ENCODE results near the gene DUSP18. TPM values are rescaled to one million over a fixed set of nuclear protein-coding genes. Genes with fewer than 3 reads are reported as not detected.

Gene DUSP18
- total and polyA plus RNA-seq, 2 of the 13 experiments (the other 11 are each of a cell fraction or from before 2014, with no cell fraction given): 1.4 to 2.3 TPM

GRCh38 chr22:30640839-30641430 is 26.7 kb downstream of the DUSP18 start:
- H3K4me1 ChIP-seq (ENCODE audit: insufficient read depth, low read length): peaks cover 7% of the 10 kb centered on the region
- FAIRE-seq (no peak), ATAC-seq (no peak), DNase-seq (ENCODE audit: low spot score) (no peak)
- no peaks in the 10 kb centered on the region for H3K79me2 ChIP-seq (ENCODE audit: insufficient read depth, low read length)
- no peaks in the 10 kb centered on the region for H3K9me3 ChIP-seq (ENCODE audit: low read length)
- ChIA-PET POLR2A (no interaction called here), CTCF (ENCODE audit: low intra/inter-chr PET ratio, low total read pairs) (no interaction called here)
- H3K27me3 ChIP-seq (ENCODE audit: control insufficient read depth in 1 of 2, insufficient read depth in 2 of 2, low read length in 2 of 2): peaks cover 0 to 6% of the 10 kb centered on the region in 2 experiments; a peak in 4 of 5 replicates
- intact Hi-C loops (cut with micrococcal nuclease; ENCODE audit: unreplicated experiment): no loop called here
- no TSS peak for BruUV-seq (replicated peaks)
- H3K4me2 ChIP-seq (ENCODE audit: low read depth, low read length): no peak overlapping the region
- WGBS (ENCODE audit: low lambda C conversion rate): 64% methylated on average over 2 of the region's 4 CpGs
- in situ Hi-C loops (cut with HindIII; ENCODE audit: extremely low pct_ligation_motif_present, low pct_unique_long_range_greater_than_20kb): no loop called here
- no peak overlapping the region for H3K4me3 ChIP-seq (replicated peaks in 1 of 3; ENCODE audit: insufficient read depth in 1 of 3, low read depth in 2 of 3, low read length in 3 of 3)
- no peak for TF ChIP-seq ZNF292 (CRISPR knock-in tag; IDR thresholded peaks at IDR 0.05; ENCODE audit: borderline replicate concordance, low read depth)
- TF ChIP-seq ZNF350 (CRISPR knock-in tag; IDR thresholded peaks at IDR 0.05; ENCODE audit: borderline replicate concordance, low read depth): no peak
- TF ChIP-seq DZIP1 (CRISPR knock-in tag; IDR thresholded peaks at IDR 0.05): no peak
- TF ChIP-seq, protein P1, sequence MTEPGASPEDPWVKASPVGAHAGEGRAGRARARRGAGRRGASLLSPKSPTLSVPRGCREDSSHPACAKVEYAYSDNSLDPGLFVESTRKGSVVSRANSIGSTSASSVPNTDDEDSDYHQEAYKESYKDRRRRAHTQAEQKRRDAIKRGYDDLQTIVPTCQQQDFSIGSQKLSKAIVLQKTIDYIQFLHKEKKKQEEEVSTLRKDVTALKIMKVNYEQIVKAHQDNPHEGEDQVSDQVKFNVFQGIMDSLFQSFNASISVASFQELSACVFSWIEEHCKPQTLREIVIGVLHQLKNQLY (CRISPR knock-in tag; IDR thresholded peaks at IDR 0.05): no peak
- TF ChIP-seq, protein P2, sequence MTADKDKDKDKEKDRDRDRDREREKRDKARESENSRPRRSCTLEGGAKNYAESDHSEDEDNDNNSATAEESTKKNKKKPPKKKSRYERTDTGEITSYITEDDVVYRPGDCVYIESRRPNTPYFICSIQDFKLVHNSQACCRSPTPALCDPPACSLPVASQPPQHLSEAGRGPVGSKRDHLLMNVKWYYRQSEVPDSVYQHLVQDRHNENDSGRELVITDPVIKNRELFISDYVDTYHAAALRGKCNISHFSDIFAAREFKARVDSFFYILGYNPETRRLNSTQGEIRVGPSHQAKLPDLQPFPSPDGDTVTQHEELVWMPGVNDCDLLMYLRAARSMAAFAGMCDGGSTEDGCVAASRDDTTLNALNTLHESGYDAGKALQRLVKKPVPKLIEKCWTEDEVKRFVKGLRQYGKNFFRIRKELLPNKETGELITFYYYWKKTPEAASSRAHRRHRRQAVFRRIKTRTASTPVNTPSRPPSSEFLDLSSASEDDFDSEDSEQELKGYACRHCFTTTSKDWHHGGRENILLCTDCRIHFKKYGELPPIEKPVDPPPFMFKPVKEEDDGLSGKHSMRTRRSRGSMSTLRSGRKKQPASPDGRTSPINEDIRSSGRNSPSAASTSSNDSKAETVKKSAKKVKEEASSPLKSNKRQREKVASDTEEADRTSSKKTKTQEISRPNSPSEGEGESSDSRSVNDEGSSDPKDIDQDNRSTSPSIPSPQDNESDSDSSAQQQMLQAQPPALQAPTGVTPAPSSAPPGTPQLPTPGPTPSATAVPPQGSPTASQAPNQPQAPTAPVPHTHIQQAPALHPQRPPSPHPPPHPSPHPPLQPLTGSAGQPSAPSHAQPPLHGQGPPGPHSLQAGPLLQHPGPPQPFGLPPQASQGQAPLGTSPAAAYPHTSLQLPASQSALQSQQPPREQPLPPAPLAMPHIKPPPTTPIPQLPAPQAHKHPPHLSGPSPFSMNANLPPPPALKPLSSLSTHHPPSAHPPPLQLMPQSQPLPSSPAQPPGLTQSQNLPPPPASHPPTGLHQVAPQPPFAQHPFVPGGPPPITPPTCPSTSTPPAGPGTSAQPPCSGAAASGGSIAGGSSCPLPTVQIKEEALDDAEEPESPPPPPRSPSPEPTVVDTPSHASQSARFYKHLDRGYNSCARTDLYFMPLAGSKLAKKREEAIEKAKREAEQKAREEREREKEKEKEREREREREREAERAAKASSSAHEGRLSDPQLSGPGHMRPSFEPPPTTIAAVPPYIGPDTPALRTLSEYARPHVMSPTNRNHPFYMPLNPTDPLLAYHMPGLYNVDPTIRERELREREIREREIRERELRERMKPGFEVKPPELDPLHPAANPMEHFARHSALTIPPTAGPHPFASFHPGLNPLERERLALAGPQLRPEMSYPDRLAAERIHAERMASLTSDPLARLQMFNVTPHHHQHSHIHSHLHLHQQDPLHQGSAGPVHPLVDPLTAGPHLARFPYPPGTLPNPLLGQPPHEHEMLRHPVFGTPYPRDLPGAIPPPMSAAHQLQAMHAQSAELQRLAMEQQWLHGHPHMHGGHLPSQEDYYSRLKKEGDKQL (CRISPR knock-in tag; IDR thresholded peaks at IDR 0.05; ENCODE audit: low read depth): no peak
- TF ChIP-seq ZKSCAN5 (CRISPR knock-in tag; IDR thresholded peaks at IDR 0.05): no peak
- TF ChIP-seq, protein P3, sequence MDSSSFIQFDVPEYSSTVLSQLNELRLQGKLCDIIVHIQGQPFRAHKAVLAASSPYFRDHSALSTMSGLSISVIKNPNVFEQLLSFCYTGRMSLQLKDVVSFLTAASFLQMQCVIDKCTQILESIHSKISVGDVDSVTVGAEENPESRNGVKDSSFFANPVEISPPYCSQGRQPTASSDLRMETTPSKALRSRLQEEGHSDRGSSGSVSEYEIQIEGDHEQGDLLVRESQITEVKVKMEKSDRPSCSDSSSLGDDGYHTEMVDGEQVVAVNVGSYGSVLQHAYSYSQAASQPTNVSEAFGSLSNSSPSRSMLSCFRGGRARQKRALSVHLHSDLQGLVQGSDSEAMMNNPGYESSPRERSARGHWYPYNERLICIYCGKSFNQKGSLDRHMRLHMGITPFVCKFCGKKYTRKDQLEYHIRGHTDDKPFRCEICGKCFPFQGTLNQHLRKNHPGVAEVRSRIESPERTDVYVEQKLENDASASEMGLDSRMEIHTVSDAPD (CRISPR knock-in tag; IDR thresholded peaks at IDR 0.05): no peak
- no peak for TF ChIP-seq ZNF776 (CRISPR knock-in tag; IDR thresholded peaks at IDR 0.05)
- H3K27ac ChIP-seq (ENCODE audit: extremely low read length, insufficient read depth, low read length): no peak overlapping the region
- no peaks in the 10 kb centered on the region for H3K36me3 ChIP-seq (replicated peaks in 1 of 2; ENCODE audit: control insufficient read depth in 1 of 2, insufficient read depth in 2 of 2, low read length in 2 of 2)
- H4K20me1 ChIP-seq (ENCODE audit: insufficient read depth, low read length): no peaks in the 10 kb centered on the region
- no peak overlapping the region for H3K9ac ChIP-seq (ENCODE audit: insufficient read depth, low read depth, low read length)
- no peak overlapping the region for H2AFZ ChIP-seq (ENCODE audit: low read length)
